Stimulated activated CD8-positive, alpha-beta memory T cell treated with anti-CD3 and anti-CD28 coated beads, Interleukin-2, amount 100 ng/mL, for 1 hour (primary cell): Measurements from ENCODE around the gene PCSK2.

ENCODE experiments used
- DNase-seq, 2 donors: peaks; one replicate each; pipeline ENCODE4 v3.0.0-alpha.2; 2020; ENCODE audit warnings: low read depth in 2 of 2

PCSK2 gene

DNA sequence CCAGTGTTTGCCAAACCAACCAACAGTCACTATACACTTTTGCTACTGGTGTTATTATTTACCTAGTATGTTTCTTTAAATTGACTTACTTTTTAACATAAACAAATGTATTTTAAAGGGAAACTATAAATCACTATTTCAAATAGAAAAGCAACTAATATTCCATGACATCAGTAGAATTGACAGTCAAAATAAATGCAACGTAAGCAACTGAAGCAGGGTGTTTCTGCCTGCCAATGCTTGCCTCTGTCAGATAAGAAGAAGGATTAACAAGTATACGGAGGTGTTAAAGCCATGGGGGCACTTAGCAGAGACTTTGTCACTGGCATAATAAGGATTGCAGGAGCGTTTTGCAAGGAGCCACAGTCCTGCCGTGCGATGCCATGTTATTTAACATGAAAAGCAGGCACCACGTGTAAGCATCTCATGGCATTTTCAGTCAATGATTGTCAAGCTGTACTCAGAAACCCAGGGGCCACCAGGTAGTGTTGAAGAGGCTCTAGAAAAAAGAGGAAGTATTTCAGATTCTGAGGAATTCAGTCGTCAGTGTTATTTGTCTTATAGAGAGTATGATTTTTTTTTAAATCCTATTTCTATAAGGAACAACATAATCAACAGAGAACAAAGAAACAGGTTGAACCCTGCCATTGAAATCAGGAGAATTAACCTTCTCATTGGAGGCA, 172.6 kb downstream of the PCSK2 start:
- DNase-seq, result no peak

DNA sequence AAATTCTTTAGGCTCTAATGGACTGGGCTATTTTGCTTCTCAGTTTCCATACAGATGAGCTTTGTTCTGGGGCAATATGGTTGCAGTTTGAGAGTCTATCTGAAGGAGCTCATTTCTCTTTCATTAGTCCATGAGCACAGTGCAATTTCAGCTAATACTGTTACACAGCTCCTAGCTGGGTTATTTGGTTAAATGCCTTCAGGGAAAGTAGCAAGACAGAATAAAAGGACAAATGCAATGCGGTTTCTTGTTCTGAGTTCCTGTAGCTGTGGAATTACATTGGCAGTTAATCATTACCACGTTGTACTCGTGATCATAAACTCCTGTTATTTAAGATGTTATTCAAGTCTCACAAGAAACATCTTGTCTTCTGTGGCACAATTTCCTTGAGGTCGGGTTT, 176.6 kb downstream of the PCSK2 start:
- DNase-seq, result no peak

DNA sequence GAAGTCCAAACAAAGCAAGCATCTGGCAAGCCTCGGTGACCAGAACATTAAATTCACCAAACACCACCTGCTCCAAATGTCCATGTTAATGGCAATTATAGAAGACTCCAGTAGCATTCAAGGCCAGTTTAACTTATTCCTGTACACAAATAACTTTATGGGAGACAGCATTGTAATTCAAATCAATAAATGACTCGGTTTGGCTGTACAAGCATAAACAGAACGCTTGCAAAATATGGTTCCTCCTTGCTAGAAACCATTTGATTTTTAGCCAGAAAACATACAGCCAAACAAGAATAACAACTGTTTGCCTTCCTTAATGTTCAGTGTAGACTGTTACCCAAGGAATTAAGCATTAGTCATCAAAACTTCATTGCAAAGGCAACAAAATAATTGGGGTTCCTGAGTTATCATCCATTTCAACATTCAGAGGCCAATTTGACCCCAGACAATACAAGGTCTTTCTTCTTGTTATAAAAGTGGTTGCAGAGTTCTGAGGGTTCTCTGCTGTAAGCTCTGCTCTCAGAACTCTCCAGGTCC, 179.3 kb downstream of the PCSK2 start:
- DNase-seq, result no peak

DNA sequence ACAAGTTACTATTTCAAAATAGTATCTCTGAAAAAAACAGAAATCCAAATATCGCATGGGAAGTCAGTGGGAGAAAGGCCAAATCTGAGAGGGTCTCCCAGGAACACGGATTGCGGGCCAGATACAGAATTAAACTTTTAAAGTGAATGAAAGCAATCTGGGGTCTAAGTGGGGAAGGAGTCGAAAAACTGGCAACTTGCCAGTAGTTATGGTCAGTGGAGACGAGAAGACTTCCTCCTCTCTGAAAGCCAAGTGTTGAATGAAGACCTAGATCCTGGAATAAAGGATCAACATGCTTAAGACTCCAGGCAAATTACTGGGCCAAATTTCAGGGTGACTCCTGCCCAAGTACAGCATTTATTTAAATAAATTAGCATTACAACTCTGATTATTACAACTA, 180.7 kb downstream of the PCSK2 start:
- no peak for DNase-seq

DNA sequence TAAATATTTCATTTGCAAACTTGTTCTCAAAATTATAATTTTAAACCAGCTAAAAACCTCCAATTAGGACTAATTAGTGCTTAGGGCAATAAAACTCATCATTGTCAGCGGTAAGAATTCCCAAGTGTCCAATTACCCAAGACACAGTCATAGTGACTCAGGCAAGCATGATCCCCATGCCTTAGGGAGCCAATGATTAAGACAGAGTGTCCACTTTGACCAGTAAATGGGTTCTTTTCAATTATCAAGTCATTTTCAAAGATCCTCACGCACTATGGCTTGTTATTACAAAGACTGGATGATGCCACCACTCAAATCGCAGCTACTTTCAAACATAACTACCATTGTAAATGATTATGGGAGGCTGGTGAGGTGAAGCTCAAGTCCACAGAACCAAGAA, 190.4 kb downstream of the PCSK2 start:
- DNase-seq, result no peak

DNA sequence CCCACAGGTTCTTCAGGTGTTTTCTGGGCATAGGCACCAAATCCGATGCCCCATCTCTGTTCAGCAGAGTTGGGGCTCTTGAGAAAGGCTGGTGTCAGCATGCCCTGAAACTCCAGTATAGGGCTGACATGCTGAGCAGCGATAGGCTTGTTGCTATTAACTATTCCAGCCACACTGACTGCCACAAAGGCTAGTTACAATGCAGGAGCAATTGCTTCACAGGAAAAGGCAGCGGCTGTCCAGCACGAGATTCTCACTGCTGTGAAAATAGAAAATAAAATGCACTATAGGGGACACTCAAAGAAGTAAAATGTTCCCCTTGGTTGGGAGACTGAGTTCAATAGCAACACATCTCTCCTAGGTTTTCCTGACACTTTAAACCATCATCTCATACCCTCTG, 191.9 kb downstream of the PCSK2 start:
- DNase-seq, result no peak

DNA sequence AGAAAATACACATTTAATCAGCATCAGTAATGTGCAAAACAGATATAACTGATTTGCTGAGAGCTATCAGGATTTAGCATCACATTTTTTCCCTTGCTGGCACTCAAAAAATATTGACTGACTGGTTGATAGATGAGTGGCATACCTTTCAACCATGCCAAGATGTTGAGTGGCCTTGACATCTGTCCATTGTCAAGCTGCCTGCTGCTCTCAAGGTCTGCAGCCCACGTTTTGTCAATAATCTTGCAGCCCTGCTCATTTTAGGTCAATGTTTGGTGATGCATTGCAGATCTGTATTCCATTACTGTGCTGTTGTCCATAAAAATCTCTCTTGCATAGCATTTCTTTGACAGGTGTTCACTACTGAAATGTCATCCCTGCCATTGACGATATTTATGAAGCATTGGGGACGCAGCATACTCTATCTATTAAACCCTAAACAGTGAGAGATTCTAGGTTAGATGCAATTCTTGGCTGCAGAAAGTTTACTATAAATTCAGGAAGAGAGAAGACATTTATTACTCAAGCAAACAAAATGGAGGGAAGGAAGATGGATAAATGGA, 192.7 kb downstream of the PCSK2 start:
- no peak for DNase-seq

DNA sequence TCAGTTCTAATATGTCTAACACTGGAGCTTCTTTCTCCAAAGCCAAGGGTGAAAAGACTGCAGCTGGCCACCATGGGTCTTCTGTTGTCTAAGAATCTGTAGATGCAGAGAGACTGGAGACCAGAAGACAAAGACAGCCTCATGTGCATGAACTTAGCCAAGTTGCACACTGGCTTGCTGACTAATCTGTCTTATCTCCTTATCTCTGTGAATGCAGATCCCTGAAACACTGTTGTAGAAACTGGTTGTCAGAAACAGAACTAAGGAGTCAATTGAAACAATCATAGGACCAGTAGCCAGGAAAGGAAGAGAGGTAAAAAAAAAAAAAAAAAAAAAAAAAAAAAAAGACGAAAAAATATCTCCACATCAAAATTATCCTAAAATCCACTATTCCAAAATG, 194.7 kb downstream of the PCSK2 start:
- DNase-seq, result no peak

DNA sequence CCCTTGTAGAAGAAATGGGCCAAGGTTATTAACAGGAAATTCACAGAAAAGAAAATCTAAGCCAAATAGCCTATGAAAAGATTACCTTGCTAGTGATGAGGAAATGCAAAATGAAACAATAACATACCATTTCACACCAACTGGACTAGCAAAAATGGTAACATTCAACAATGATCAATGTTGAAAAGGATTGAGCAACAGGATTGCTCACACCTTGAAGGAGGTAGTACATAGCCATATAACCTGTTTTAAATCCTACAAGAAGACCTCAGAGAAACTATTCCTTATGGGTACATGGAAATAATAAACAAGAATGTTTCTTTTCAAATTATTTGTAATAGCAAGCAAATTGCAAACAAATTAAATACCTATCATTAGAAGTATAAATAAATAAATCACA, 196.9 kb downstream of the PCSK2 start:
- DNase-seq, result no peak

DNA sequence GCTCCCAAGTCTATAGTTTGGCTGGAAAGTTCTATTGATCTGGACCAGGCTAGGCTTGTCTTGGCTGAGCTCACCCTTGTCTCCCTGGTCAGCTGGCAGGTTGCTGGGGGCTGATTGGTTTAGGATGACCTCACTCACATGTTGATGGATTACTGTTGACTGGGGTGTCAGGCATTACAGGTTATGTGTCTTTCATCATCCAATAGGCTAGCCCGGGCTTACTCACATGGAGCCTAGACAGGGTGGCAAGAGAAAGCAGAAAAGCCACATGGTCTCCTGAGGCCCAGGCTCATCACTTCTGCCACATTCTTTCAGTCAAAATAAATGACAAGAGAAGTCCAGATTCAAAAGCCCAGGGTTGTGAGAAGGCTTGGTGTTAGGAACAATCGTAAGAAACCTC, 200.8 kb downstream of the PCSK2 start:
- DNase-seq, result no peak

DNA sequence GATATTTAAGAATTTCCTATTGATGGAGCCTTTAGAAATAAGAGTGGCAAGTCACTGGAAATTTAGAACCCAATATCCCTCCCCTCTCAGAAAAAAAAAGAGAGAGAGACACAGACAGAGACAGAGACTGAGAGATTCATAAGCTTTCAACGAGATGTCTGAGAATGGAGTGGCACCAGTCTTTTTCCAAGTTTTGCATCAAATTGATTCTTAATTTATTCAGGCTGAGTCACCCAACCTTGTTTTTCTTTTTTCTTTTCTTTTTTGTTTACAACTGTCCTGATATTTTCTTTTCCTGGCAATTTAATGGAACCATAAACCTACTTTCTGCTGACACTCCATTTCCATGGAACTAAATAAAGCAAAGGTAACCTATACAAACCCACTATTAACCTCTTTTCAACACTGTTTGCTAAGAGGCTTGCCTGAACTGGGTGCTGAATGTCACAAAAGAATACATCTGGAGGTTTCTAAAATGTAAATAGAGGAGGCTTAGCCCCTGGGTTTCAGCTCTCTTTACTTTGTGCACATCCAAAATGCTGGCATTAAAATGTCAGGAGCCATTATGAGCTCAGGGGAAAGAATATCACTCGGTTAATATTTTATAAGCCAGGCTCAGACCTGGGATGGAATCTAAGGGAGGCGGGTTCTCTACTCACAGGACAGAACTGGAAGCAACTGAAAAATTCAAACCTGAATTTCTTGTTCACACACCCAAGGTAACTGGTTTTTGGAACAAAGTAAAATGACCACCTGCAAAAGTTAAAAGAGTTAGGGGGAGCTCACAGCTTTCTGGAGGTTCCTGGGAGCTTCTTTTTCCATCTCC, 203.5 kb downstream of the PCSK2 start:
- DNase-seq, result no peak

DNA sequence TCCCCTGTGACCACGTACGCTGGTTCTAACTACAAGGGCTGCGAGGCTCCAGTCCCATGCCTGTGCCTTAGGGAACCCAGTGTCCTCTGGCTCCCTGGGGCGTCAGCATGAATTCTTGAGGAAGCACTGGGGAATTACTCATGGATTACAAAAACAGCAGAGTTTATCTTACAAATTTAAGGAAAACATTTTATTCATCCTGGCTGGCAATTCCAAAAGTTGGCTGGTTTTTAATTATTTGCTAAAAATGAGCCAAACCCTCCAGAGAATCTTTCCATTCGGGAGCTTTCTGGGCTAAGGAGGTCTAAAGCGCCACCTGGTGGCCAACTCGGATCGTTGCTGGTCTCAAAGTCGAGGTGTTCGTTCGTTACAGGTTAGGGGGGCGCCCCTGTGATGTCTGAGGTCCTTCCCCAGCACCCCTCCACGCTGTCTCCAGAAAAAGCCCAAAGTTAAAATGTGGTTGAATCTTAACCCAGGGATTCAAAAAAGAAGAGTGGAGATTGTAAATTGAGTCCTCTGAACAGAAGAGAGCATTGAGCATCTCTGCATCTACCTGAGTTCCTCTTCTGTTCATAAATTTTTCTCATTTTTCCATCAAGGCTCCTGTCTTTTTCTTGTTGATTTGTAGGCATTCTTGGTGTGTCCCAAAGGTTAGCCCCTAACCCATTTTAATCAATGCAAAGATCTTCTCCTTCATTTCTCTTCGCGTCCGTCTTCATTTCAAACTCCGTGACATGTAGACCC, 205.0 kb downstream of the PCSK2 start:
- DNase-seq, result peak in 1 of 2 donors; percentile 28

DNA sequence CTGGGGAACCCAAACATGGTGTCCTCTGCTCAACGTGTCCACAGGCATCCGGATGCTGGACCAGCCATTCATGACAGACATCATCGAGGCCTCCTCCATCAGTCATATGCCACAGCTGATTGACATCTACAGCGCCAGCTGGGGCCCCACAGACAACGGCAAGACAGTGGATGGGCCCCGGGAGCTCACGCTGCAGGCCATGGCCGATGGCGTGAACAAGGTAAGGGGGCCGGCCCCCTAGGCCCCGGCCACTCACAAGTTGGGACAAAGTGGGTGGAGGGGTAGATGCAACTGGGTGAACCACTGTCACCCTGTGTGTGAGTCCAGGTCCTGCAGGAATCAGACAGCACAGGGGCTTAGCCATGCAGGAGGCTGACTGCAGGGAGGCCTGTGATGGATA, 209.8 kb downstream of the PCSK2 start:
- DNase-seq, result no peak

DNA sequence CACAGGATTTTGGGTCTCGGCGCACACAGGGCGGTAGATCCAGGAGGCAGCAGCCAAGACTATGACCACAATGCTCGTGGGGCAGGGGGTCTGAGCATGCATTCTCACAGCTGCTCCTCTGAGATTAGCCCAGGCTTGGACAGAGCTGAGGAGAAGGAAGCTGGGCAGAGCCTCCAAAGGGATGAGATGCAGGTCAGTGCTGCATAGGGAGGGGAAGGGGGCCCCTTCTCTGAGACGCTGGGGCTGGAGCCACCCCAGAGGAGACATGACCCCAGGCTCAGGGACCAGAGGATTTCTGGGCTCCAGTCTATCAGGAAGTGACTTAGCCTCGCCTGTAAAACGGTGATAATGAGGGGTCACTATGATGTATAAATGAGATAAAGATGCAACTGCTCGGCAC, 210.4 kb downstream of the PCSK2 start:
- no peak for DNase-seq

DNA sequence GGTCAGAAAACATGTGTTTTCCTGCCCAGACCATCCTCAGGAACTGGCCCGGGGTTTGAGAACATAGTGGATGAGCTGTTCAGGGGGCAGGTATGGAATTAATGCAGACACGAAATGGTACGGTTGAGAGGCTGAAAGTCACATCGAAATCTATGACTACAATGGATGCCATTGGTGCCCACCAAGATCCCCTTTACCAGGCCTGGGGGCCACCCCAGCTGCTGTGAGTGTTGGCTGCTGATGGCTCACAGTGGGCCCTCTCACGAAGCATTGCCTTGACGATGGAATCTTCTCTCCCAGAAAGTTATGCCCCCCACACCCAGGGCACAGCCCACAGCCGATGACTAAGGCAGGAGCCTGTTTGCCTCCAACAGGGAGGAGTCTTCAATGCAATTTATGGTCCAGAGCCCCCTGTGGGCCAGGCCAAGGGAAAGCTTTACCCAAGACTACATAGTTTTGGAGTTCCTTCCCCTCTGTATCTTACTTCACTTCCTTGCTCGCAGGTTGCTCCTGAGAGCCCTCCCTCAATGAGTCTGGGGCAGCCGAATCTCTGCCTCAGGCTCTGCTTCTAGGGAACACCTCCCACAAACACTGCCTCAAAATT, 211.7 kb downstream of the PCSK2 start:
- DNase-seq, result no peak

DNA sequence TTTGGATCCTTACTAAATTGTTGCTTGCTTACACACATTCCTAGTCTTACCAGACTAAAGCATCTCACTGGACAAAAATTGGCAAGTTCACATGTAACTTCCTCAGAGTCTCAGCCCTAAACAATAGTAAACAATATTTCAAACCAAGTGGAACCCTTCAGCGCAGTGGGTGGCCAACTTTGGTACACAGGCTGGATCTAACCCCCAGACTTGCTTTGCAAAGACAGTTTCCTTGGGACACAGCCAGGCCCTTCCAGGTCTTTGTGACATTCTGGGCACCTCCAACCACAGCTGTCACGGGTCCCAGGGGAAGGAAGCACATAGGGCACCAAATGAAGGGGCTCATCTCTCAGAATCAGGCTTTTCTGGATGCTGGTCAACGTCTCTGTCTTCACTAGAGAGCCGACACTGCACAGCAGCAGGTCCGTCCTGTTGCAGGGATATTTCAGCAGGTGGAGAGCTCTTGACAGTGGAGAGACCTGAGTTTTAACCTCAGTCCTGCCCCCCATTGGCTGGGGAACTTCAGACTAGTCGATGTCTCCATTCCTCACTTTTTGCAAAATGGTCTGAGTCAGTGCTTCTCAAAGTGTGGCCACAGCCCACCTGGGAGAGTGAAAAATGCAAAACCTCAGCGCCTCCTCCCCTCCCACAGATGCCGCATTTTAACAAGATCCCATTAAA, 212.9 kb downstream of the PCSK2 start:
- no peak for DNase-seq

DNA sequence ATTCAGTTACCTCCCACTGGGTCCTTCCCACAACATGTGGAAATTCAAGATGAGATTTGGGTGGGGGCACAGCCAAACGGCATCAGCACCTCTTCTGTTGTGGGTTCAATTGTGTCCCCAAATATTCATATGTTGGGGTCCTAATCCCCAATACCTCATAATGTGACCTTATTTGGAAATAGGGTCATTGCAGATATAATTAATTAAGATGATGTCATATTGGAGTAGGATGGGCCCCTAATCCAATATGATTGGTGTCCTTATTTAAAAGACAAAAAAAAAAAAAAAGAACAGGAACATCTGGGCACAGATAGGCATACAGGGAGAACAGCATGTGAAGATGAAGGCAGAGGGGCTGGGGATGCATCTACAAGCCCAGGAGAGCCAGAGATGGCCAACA, 214.9 kb downstream of the PCSK2 start:
- no peak for DNase-seq

DNA sequence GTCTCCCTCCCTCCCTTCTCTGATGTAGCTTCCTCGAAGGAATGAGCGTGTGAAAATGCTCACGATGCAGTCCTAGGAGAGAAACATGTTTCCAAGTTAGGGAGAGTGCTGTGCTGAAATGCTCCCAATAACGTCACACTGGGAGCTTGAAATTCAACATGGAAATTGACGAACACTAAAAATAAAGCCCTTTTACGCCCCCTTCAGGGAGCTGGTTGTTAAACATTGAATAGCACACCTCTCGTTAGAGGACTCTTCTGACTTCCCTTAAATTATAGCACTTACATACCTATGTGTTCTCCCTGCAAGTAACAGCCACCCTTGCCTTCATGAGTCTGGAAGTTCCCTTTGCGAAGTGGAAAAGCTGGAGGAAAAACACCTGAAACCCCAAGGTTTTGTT, 215.7 kb downstream of the PCSK2 start:
- no peak for DNase-seq

DNA sequence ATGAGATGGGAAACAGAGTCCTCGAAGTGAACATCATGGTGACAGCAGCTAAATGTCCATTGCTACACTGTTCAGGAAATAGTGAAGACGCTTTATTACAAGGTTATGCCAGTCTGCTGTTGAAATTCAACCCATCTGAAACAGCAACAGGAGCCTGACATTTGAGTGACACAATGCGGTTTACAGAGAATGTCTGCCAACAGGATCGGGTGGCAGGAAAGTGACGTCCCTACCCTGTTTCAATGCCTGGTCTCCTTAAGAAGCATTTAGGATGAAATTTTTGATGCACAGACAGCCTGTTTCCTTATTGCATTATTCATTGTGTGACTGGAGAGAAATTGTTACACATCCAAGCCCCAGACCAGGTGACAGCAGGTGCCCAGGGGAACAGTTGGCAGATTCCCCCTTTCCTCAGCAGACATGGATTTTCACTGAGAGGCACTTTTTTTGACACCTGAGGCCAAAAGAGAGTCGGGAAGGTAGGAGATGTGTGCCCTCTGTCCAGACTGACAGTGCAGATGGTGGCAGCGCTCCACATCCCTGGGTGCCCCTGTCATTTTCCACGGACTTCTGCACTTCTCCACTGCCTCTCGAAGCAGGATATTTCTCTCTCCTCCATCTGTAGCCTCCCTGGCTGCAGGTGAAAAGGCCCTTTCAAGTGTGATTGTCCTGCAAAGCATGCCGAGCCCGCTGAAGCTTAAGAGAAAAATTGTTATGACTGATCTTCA, 216.5 kb downstream of the PCSK2 start:
- no peak for DNase-seq

DNA sequence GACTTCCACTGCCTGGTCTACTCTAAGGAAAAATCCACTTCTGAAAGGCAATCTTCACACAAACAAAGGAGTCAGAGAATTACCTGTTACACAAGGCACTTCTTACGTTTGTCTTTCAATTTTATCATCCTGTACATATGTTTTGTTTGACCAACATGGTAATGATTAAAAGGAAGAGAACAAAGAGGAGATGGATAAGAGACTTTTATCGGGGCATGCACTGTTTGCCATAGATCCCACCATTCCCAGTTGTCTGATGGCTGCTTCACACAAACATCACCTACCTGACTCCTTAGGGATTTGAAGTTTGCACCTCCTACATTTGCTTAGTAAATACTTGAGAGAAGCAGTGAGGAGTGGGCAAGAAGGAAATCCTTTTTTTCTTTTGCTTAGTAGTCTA, 217.3 kb downstream of the PCSK2 start:
- no peak for DNase-seq

DNA sequence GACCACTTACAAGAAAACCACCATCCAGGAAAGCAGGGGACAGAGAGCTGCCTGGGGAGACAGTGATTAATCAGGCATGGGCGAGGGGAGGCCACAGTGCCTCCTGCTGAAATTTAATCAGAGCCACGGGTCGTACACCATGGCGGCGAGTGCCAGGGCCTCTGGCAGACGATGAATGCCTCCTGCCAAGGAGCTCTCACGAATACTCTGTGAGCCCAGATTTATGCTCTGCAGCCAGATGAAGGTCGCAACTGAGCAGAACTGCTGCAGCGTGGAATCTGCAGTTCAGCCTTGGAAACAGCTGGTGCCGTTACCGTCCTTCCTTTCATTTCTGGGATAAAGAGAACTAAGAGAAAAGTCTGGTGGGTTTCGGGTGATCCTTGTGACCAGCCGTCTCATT, 218.7 kb downstream of the PCSK2 start:
- no peak for DNase-seq
